ENCODE measurements around the gene PKNOX2.

- TF ChIP-seq USF2 (IDR thresholded peaks at IDR 0.05; ENCODE audit: low read depth, low read length) (no peak), CHD1 (IDR thresholded peaks at IDR 0.05; ENCODE audit: low read depth, low read length) (no peak), MAFK (IDR thresholded peaks at IDR 0.05; ENCODE audit: low read depth, low read length) (no peak)
- TF ChIP-seq, protein P1, sequence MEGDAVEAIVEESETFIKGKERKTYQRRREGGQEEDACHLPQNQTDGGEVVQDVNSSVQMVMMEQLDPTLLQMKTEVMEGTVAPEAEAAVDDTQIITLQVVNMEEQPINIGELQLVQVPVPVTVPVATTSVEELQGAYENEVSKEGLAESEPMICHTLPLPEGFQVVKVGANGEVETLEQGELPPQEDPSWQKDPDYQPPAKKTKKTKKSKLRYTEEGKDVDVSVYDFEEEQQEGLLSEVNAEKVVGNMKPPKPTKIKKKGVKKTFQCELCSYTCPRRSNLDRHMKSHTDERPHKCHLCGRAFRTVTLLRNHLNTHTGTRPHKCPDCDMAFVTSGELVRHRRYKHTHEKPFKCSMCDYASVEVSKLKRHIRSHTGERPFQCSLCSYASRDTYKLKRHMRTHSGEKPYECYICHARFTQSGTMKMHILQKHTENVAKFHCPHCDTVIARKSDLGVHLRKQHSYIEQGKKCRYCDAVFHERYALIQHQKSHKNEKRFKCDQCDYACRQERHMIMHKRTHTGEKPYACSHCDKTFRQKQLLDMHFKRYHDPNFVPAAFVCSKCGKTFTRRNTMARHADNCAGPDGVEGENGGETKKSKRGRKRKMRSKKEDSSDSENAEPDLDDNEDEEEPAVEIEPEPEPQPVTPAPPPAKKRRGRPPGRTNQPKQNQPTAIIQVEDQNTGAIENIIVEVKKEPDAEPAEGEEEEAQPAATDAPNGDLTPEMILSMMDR (conservative IDR thresholded peaks at IDR 0.05; ENCODE audit: low read depth, low read length): no peak
Measured at GRCh38 chr11:125372088-125372487, 207.5 kb downstream of the PKNOX2 start.

Data from IMR-90 (cell line).